HuH-7.5 (cell line): ENCODE data around the gene SLC25A11.
"Not testable (repeated sequence)": the region's sequence is repeated elsewhere in the genome, so short reads cannot be mapped to it uniquely, and the experiment has no call there.

ENCODE experiments used
- DNase-seq: peaks from one replicate; pipeline ENCODE4 v3.0.0; 2011; ENCODE audit warnings: low spot score

The SLC25A11 gene

GRCh38 chr17:4919511-4920047, 20.3 kb downstream of the SLC25A11 start:
- DNase-seq = no peak

GRCh38 chr17:4914551-4914950, 25.3 kb downstream of the SLC25A11 start:
- DNase-seq = not testable (repeated sequence)

- DNase-seq = no peak
Measured at GRCh38 chr17:4913994-4914393, 25.9 kb downstream of the SLC25A11 start.

GRCh38 chr17:4908711-4909496, 30.9 kb downstream of the SLC25A11 start:
- peak; percentile 76 for DNase-seq

- DNase-seq = no peak
Measured at GRCh38 chr17:4908301-4908700, 31.5 kb downstream of the SLC25A11 start.

- DNase-seq = not testable (repeated sequence)
Measured at GRCh38 chr17:4906642-4907041, 33.2 kb downstream of the SLC25A11 start.

- DNase-seq = peak; percentile 63
Measured at GRCh38 chr17:4903051-4903818, 36.6 kb downstream of the SLC25A11 start, which contains the start of gene CHRNE. TSS of gene CHRNE (minus strand) at chr17:4903098. CDS start at chr17:4903063, 35 bp downstream.

- DNase-seq = no peak
Measured at GRCh38 chr17:4902540-4902939, 37.3 kb downstream of the SLC25A11 start.

- DNase-seq = no peak
Measured at GRCh38 chr17:4901648-4902344, 38.0 kb downstream of the SLC25A11 start.

GRCh38 chr17:4901108-4901647, 38.7 kb downstream of the SLC25A11 start:
- no peak for DNase-seq

- no peak for DNase-seq
Measured at GRCh38 chr17:4900231-4901107, 39.4 kb downstream of the SLC25A11 start.

GRCh38 chr17:4899341-4900230, 40.3 kb downstream of the SLC25A11 start, which contains the start of gene C17orf107:
TSS of gene C17orf107 (plus strand) at chr17:4899536. CDS start at chr17:4899763, 227 bp downstream.
- no peak for DNase-seq

- DNase-seq = no peak
Measured at GRCh38 chr17:4898927-4899326, 40.9 kb downstream of the SLC25A11 start.

- no peak for DNase-seq
Measured at GRCh38 chr17:4898351-4898750, 41.5 kb downstream of the SLC25A11 start.

GRCh38 chr17:4897785-4898184, 42.1 kb downstream of the SLC25A11 start:
- no peak for DNase-seq

GRCh38 chr17:4897198-4897687, 42.6 kb downstream of the SLC25A11 start:
- DNase-seq = no peak

- DNase-seq = no peak
Measured at GRCh38 chr17:4896332-4897197, 43.3 kb downstream of the SLC25A11 start.

- peak; percentile 54 for DNase-seq
Measured at GRCh38 chr17:4895657-4896331, 44.1 kb downstream of the SLC25A11 start.
